DMS 273 (cell line): ENCODE measurements around the gene TTLL11.

Source experiments
- DNase-seq: peaks from one replicate; lab custom pipeline; 2025; ENCODE audit not compliant: unreplicated experiment; lab: John Stamatoyannopoulos, UW

The TTLL11 gene

GRCh38 chr9:122092611-122093506, at the start of gene TTLL11:
Gene TTLL11, minus strand, starts transcription at chr9:122093308. Its CDS starts 160 bp downstream, at chr9:122093148.
- peak; percentile 96 for DNase-seq

GRCh38 chr9:122141671-122142070, 48.6 kb upstream of the TTLL11 start:
- no peak for DNase-seq

GRCh38 chr9:122140368-122141193, 47.5 kb upstream of the TTLL11 start:
- no peak for DNase-seq

GRCh38 chr9:122138560-122139268, 45.6 kb upstream of the TTLL11 start:
- DNase-seq, result no peak

- no peak for DNase-seq
Observed at GRCh38 chr9:122135529-122135859, 42.4 kb upstream of the TTLL11 start.

GRCh38 chr9:122134822-122135528, 41.9 kb upstream of the TTLL11 start:
- DNase-seq, result no peak

GRCh38 chr9:122133984-122134535, 41.0 kb upstream of the TTLL11 start:
- DNase-seq, result no peak

- DNase-seq, result no peak
Observed at GRCh38 chr9:122133263-122133983, 40.3 kb upstream of the TTLL11 start.

GRCh38 chr9:122132539-122132938, 39.4 kb upstream of the TTLL11 start:
- no peak for DNase-seq

- DNase-seq, result peak; percentile 45
Observed at GRCh38 chr9:122131401-122132001, 38.4 kb upstream of the TTLL11 start.

- no peak for DNase-seq
Observed at GRCh38 chr9:122130837-122131236, 37.7 kb upstream of the TTLL11 start.

GRCh38 chr9:122129969-122130368, 36.9 kb upstream of the TTLL11 start:
- no peak for DNase-seq

- DNase-seq, result no peak
Observed at GRCh38 chr9:122128969-122129343, 35.8 kb upstream of the TTLL11 start.

GRCh38 chr9:122128007-122128968, 35.2 kb upstream of the TTLL11 start:
- DNase-seq, result no peak

GRCh38 chr9:122127396-122127798, 34.3 kb upstream of the TTLL11 start:
- DNase-seq, result no peak

- DNase-seq, result peak; percentile 59
Observed at GRCh38 chr9:122126331-122127261, 33.5 kb upstream of the TTLL11 start.
